HepG2 (cell line): Measurements from ENCODE around the gene TEKTIP1. TPM values are rescaled to one million over a fixed set of nuclear protein-coding genes. Genes with fewer than 3 reads are reported as not detected.

Source experiments
- BRD4 ChIP-seq: sonication (generic); formaldehyde crosslinking; IDR thresholded peaks from 2 replicates; pipeline ENCODE4 v1.4.0; 2020; ENCODE audit warnings: missing genetic modification reagents
- MZF1 ChIP-seq: sonication (generic); formaldehyde crosslinking; IDR thresholded peaks from 2 replicates; pipeline ENCODE4 v1.8.1; 2023; ENCODE audit warnings: mild to moderate bottlenecking, missing genetic modification reagents, borderline replicate concordance
- NR2C2 ChIP-seq: sonication (generic); formaldehyde crosslinking; IDR thresholded peaks from 2 replicates; pipeline ENCODE4 v1.4.0; 2020; ENCODE audit warnings: missing genetic modification reagents, mild to moderate bottlenecking, moderate library complexity, borderline replicate concordance
- REPIN1 ChIP-seq: sonication (generic); formaldehyde crosslinking; IDR thresholded peaks from 2 replicates; pipeline ENCODE4 v1.8.0; 2022; ENCODE audit warnings: missing genetic modification reagents, low read depth, mild to moderate bottlenecking, borderline replicate concordance
- polyA plus RNA-seq, 8 experiments: library from polyadenylated mRNA; depleted of rRNA in 3 of 8; stranded (reverse) in 7 of 8; unstranded in 1 of 8; fragments of >200 nt; fragmentation: Illumina TruSeq in 4 of 8; extraction: Trizol in 4 of 8; gene quantifications; 2 replicates each; pipeline versions ENCODE4 v1.2.1 to v1.2.3, GENCODE V29; 2011 to 2016; ENCODE audit warnings: low read depth in 4 of 8, missing spikeins in 1 of 8, mixed read lengths in 1 of 8; ENCODE audit not compliant: insufficient read depth in 1 of 8
- total RNA-seq, 5 experiments: library from RNA; depleted of rRNA; stranded (reverse); fragments of >200 nt; fragmentation: Illumina TruSeq; extraction: Trizol; gene quantifications; 2 replicates each; pipeline ENCODE4 v1.2.3, GENCODE V29; 2016; ENCODE audit warnings: low read depth in 1 of 5
- TF ChIP-seq, protein P1 (sequence below): IDR thresholded peaks from 2 replicates; pipeline ENCODE4 v1.6.1; 2016; ENCODE audit warnings: control low read depth
- TF ChIP-seq, protein P2 (sequence below), 2 experiments: sonication (generic) in 1 of 2; formaldehyde crosslinking in 1 of 2; IDR thresholded peaks; 2 replicates each; pipeline versions ENCODE4 v1.4.0 to v1.6.1; 2016 to 2020; ENCODE audit warnings: borderline replicate concordance in 1 of 2, low read depth in 1 of 2, mild to moderate bottlenecking in 1 of 2, missing genetic modification reagents in 1 of 2
- TF ChIP-seq, protein P3 (sequence below): sonication (generic); formaldehyde crosslinking; IDR thresholded peaks from 2 replicates; pipeline ENCODE4 v1.5.1; 2020; ENCODE audit warnings: missing genetic modification reagents, mild to moderate bottlenecking, borderline replicate concordance
- TF ChIP-seq, protein P4 (sequence below): sonication (generic); formaldehyde crosslinking; IDR thresholded peaks from 2 replicates; pipeline ENCODE4 v1.8.1; 2023; ENCODE audit warnings: mild to moderate bottlenecking, moderate library complexity, missing genetic modification reagents
- TF ChIP-seq, protein P5 (sequence below): sonication (generic); formaldehyde crosslinking; IDR thresholded peaks from 2 replicates; pipeline ENCODE4 v1.8.0; 2022; ENCODE audit warnings: missing genetic modification reagents, low read depth, mild to moderate bottlenecking, borderline replicate concordance
- TF ChIP-seq, protein P6 (sequence below): fragments of 450-650 bp; IDR thresholded peaks from 2 replicates; pipeline ENCODE4 v1.6.1; 2017; ENCODE audit warnings: mild to moderate bottlenecking

TEKTIP1 gene
- total and polyA plus RNA-seq, 2 of the 13 experiments (the other 11 are each of a cell fraction or from before 2014, with no cell fraction given), result not detected

DNA sequence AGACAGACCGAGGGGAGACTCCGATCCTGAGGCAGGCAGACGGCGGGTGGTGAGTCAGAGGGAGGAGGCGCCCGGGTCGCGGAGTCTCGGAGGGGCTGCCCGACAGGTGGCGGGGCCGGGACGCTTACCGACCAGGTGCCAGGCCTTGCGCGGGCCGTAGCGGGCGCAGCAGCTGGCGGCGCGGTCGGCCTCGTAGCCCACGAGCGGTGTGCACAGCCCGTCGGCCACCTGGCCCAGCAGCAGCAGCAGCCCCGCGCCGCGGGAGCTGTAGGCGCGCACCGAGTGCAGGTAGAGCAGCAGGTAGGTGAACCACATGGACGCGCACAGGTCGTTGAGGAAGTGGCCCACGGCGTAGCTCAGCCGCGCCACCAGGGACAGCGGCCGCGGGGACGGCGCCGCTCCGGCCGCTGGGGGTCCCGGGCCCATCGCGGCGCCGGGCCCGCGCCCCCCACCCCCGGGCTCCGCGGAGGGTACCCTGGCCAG, 18.0 kb downstream of the TEKTIP1 start (continued):
- TF ChIP-seq, protein P1, sequence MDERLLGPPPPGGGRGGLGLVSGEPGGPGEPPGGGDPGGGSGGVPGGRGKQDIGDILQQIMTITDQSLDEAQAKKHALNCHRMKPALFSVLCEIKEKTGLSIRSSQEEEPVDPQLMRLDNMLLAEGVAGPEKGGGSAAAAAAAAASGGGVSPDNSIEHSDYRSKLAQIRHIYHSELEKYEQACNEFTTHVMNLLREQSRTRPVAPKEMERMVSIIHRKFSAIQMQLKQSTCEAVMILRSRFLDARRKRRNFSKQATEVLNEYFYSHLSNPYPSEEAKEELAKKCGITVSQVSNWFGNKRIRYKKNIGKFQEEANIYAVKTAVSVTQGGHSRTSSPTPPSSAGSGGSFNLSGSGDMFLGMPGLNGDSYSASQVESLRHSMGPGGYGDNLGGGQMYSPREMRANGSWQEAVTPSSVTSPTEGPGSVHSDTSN (CRISPR knock-in tag), result no peak
- no peak for TF ChIP-seq MZF1 (CRISPR knock-in tag)
- TF ChIP-seq, protein P2, sequence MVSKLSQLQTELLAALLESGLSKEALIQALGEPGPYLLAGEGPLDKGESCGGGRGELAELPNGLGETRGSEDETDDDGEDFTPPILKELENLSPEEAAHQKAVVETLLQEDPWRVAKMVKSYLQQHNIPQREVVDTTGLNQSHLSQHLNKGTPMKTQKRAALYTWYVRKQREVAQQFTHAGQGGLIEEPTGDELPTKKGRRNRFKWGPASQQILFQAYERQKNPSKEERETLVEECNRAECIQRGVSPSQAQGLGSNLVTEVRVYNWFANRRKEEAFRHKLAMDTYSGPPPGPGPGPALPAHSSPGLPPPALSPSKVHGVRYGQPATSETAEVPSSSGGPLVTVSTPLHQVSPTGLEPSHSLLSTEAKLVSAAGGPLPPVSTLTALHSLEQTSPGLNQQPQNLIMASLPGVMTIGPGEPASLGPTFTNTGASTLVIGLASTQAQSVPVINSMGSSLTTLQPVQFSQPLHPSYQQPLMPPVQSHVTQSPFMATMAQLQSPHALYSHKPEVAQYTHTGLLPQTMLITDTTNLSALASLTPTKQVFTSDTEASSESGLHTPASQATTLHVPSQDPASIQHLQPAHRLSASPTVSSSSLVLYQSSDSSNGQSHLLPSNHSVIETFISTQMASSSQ (IDR thresholded peaks at IDR 0.05; ENCODE audit: low read depth), result no peak
- TF ChIP-seq, protein P2 (CRISPR knock-in tag; IDR thresholded peaks at IDR 0.05; ENCODE audit: borderline replicate concordance), result 0 out of 2 replicates have a peak, but pooled peaks have one; percentile 14
- TF ChIP-seq, protein P3, sequence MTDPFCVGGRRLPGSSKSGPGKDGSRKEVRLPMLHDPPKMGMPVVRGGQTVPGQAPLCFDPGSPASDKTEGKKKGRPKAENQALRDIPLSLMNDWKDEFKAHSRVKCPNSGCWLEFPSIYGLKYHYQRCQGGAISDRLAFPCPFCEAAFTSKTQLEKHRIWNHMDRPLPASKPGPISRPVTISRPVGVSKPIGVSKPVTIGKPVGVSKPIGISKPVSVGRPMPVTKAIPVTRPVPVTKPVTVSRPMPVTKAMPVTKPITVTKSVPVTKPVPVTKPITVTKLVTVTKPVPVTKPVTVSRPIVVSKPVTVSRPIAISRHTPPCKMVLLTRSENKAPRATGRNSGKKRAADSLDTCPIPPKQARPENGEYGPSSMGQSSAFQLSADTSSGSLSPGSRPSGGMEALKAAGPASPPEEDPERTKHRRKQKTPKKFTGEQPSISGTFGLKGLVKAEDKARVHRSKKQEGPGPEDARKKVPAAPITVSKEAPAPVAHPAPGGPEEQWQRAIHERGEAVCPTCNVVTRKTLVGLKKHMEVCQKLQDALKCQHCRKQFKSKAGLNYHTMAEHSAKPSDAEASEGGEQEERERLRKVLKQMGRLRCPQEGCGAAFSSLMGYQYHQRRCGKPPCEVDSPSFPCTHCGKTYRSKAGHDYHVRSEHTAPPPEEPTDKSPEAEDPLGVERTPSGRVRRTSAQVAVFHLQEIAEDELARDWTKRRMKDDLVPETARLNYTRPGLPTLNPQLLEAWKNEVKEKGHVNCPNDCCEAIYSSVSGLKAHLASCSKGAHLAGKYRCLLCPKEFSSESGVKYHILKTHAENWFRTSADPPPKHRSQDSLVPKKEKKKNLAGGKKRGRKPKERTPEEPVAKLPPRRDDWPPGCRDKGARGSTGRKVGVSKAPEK (CRISPR knock-in tag), result no peak
- TF ChIP-seq, protein P4, sequence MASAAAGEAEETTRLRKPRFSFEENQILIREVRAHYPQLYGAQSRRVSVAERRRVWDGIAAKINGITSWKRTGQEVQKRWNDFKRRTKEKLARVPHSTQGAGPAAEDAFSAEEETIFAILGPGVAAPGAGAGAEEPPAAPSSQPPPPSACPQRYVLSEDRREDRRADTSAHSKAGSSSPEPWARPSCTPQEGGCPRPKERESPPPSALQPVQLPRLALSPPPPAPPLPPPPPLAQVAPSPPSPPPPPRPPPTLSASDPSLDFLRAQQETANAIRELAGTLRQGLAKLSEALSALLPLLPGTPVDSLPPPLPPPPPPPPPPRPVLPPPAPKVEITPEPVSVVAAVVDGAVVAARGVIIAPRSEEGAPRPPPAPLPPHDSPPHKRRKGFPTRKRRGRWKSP (CRISPR knock-in tag), result no peak
- no peak for TF ChIP-seq NR2C2 (CRISPR knock-in tag)
- TF ChIP-seq, protein P5, sequence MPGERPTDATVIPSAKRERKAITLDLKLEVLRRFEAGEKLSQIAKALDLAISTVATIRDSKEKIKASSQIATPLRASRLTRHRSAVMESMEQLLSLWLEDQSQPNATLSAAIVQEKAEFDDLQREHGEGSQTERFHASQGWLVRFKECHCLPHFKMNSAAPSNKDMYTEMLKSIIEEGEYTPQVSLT, result no peak; the same call in 1 of the 2 replicates
- TF ChIP-seq REPIN1 (CRISPR knock-in tag), result no peak
- TF ChIP-seq, protein P6, sequence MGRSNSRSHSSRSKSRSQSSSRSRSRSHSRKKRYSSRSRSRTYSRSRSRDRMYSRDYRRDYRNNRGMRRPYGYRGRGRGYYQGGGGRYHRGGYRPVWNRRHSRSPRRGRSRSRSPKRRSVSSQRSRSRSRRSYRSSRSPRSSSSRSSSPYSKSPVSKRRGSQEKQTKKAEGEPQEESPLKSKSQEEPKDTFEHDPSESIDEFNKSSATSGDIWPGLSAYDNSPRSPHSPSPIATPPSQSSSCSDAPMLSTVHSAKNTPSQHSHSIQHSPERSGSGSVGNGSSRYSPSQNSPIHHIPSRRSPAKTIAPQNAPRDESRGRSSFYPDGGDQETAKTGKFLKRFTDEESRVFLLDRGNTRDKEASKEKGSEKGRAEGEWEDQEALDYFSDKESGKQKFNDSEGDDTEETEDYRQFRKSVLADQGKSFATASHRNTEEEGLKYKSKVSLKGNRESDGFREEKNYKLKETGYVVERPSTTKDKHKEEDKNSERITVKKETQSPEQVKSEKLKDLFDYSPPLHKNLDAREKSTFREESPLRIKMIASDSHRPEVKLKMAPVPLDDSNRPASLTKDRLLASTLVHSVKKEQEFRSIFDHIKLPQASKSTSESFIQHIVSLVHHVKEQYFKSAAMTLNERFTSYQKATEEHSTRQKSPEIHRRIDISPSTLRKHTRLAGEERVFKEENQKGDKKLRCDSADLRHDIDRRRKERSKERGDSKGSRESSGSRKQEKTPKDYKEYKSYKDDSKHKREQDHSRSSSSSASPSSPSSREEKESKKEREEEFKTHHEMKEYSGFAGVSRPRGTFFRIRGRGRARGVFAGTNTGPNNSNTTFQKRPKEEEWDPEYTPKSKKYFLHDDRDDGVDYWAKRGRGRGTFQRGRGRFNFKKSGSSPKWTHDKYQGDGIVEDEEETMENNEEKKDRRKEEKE, result no peak
- TF ChIP-seq BRD4 (CRISPR knock-in tag), result no peak
